ENCODE data around the gene IHH. TPM values are rescaled to one million over a fixed set of nuclear protein-coding genes. Genes with fewer than 3 reads are reported as not detected.

The IHH gene
- total RNA-seq, 1 donor from 2014 or later = not detected

GRCh38 chr2:219099329-219099728 is 38.6 kb upstream of the IHH start:
- no peak overlapping the region for H3K4me3 ChIP-seq (ENCODE audit: low read depth, low read length)
- DNase-seq (ENCODE audit: low read depth) = no peak
- H3K27me3 ChIP-seq (ENCODE audit: control insufficient read depth, insufficient read depth, low read length) = no peaks in the 10 kb centered on the region
- TF ChIP-seq CTCF (IDR thresholded peaks at IDR 0.05; ENCODE audit: insufficient read depth, low read length, poor library complexity, severe bottlenecking) = no peak
- H3K36me3 ChIP-seq (ENCODE audit: control insufficient read depth, insufficient read depth, low read length) = no peaks in the 10 kb centered on the region

- H3K36me3 ChIP-seq (ENCODE audit: control insufficient read depth, insufficient read depth, low read length) = no peaks in the 10 kb centered on the region
- TF ChIP-seq CTCF (IDR thresholded peaks at IDR 0.05; ENCODE audit: insufficient read depth, low read length, poor library complexity, severe bottlenecking) = no peak
- DNase-seq (ENCODE audit: low read depth) = no peak
- H3K4me3 ChIP-seq (ENCODE audit: low read depth, low read length) = no peak overlapping the region
- H3K27me3 ChIP-seq (ENCODE audit: control insufficient read depth, insufficient read depth, low read length) = no peaks in the 10 kb centered on the region
Observed at GRCh38 chr2:219095406-219095935, 34.8 kb upstream of the IHH start.

GRCh38 chr2:219094171-219094570 is 33.5 kb upstream of the IHH start:
- no peak for TF ChIP-seq CTCF (IDR thresholded peaks at IDR 0.05; ENCODE audit: insufficient read depth, low read length, poor library complexity, severe bottlenecking)
- no peaks in the 10 kb centered on the region for H3K27me3 ChIP-seq (ENCODE audit: control insufficient read depth, insufficient read depth, low read length)
- DNase-seq (ENCODE audit: low read depth) = no peak
- H3K36me3 ChIP-seq (ENCODE audit: control insufficient read depth, insufficient read depth, low read length) = no peaks in the 10 kb centered on the region
- no peak overlapping the region for H3K4me3 ChIP-seq (ENCODE audit: low read depth, low read length)

GRCh38 chr2:219090436-219091299 is 29.9 kb upstream of the IHH start:
- Histone ChIP-seq H3K4me3 (ENCODE audit: low read depth, low read length) (no peak overlapping the region), H3K36me3 (ENCODE audit: control insufficient read depth, insufficient read depth, low read length) (no peaks in the 10 kb centered on the region), H3K27me3 (ENCODE audit: control insufficient read depth, insufficient read depth, low read length) (no peaks in the 10 kb centered on the region)
- DNase-seq (ENCODE audit: low read depth) = no peak
- TF ChIP-seq CTCF (IDR thresholded peaks at IDR 0.05; ENCODE audit: insufficient read depth, low read length, poor library complexity, severe bottlenecking) = no peak

- TF ChIP-seq CTCF (IDR thresholded peaks at IDR 0.05; ENCODE audit: insufficient read depth, low read length, poor library complexity, severe bottlenecking) = no peak
- Histone ChIP-seq H3K4me3 (ENCODE audit: low read depth, low read length) (no peak overlapping the region), H3K27me3 (ENCODE audit: control insufficient read depth, insufficient read depth, low read length) (no peaks in the 10 kb centered on the region), H3K36me3 (ENCODE audit: control insufficient read depth, insufficient read depth, low read length) (no peaks in the 10 kb centered on the region)
- DNase-seq (ENCODE audit: low read depth) = no peak
Observed at GRCh38 chr2:219089330-219089729, 28.6 kb upstream of the IHH start.
